Heart left ventricle (tissue), 13 donors: ENCODE results near the gene TPPP2.

ENCODE experiments used
- CTCF ChIP-seq, 12 donors: fragments of 200-600 bp; sonication (generic) in 4 of 12; IDR thresholded peaks; one replicate each; pipeline versions ENCODE4 v1.5.0 to v1.8.0; 2018 to 2022; ENCODE audit warnings: antibody characterized with exemption in 12 of 12, mild to moderate bottlenecking in 5 of 12
- POLR2A ChIP-seq, 2 donors: fragments of 450-650 bp; IDR thresholded peaks; one replicate each; pipeline ENCODE4 v1.6.1; 2017; ENCODE audit warnings: antibody characterized with exemption in 2 of 2, mild to moderate bottlenecking in 2 of 2, moderate library complexity in 2 of 2
- donor health status: ischemic (EF 13 %, LVEDD 7.1; RV severe dilation, severe dysfunction).
- donor health status: DM: no; HTN: yes; CAD: no.
- donor health status: DM: no; HTN: no; CAD: no.
- donor health status: ischemic (EF 25% LVEDD 6.9; RV normal size, moderate dysfunction).
- donor health status: ischemic (EF 25% LVEDD 5.7; RV mildly dilated, moderate dysfunction).
- donor health status: ischemic (EF 35%, LVEDD 5.7; RV mildly dilated, moderate dysfunction).
- donor health status: nonischemic (EF 11% LVEDD 7.7; RV severe dilation, severe dysfunction).
- donor health status: DM: yes; HTN: yes; CAD: no.
- donor health status: PGD.
- donor health status: ischemic (EF 29% LVEDD 5.4; RV normal size, mild dysfunction).
- donor health status: nonischemic (EF 23%, LVEDD 6.1; RV moderate dilation, normal function).

GRCh38 chr14:21068521-21069387 is 38.7 kb downstream of the TPPP2 start:
- peak; percentile 57 to 79 (median 67) for TF ChIP-seq CTCF (IDR thresholded peaks at IDR 0.05)
- TF ChIP-seq POLR2A (IDR thresholded peaks at IDR 0.05) = no peak
